ENCODE measurements around the gene GOLGA8Q.
"Not testable (repeated sequence)": the region's sequence is repeated elsewhere in the genome, so short reads cannot be mapped to it uniquely, and the experiment has no call there.

The GOLGA8Q gene

GRCh38 chr15:30551750-30552149 is at the start of gene GOLGA8Q:
Gene GOLGA8Q, plus strand, starts transcription at chr15:30552050. Its CDS starts 28 bp downstream, at chr15:30552078.
- not testable (repeated sequence) for DNase-seq (ENCODE audit: low read depth in 2 of 2)

- not testable (repeated sequence) for DNase-seq (ENCODE audit: low read depth in 2 of 2)
These were observed 48.7 kb upstream of the GOLGA8Q start for GRCh38 chr15:30502904-30503781.

GRCh38 chr15:30504162-30504843 is 47.5 kb upstream of the GOLGA8Q start:
- not testable (repeated sequence) for DNase-seq (ENCODE audit: low read depth in 2 of 2)

GRCh38 chr15:30514545-30514944 is 37.3 kb upstream of the GOLGA8Q start:
- DNase-seq (ENCODE audit: low read depth in 2 of 2) = not testable (repeated sequence)

GRCh38 chr15:30523453-30524243 is 28.2 kb upstream of the GOLGA8Q start:
- DNase-seq (ENCODE audit: low read depth in 2 of 2) = not testable (repeated sequence)

GRCh38 chr15:30525912-30526311 is 25.9 kb upstream of the GOLGA8Q start:
- DNase-seq (ENCODE audit: low read depth in 2 of 2) = not testable (repeated sequence)

- DNase-seq (ENCODE audit: low read depth in 2 of 2) = not testable (repeated sequence)
These were observed 22.8 kb upstream of the GOLGA8Q start for GRCh38 chr15:30529049-30529448.

- not testable (repeated sequence) for DNase-seq (ENCODE audit: low read depth in 2 of 2)
These were observed 15.1 kb downstream of the GOLGA8Q start for GRCh38 chr15:30566949-30567348.

GRCh38 chr15:30573012-30573491 is 21.2 kb downstream of the GOLGA8Q start:
- not testable (repeated sequence) for DNase-seq (ENCODE audit: low read depth in 2 of 2)

GRCh38 chr15:30579394-30579970 is 27.6 kb downstream of the GOLGA8Q start:
- DNase-seq (ENCODE audit: low read depth in 2 of 2) = not testable (repeated sequence)

GRCh38 chr15:30580716-30581115 is 28.9 kb downstream of the GOLGA8Q start:
- not testable (repeated sequence) for DNase-seq (ENCODE audit: low read depth in 2 of 2)

GRCh38 chr15:30598953-30599352 is 47.1 kb downstream of the GOLGA8Q start:
- not testable (repeated sequence) for DNase-seq (ENCODE audit: low read depth in 2 of 2)

- DNase-seq (ENCODE audit: low read depth in 2 of 2) = not testable (repeated sequence)
These were observed 51.9 kb downstream of the GOLGA8Q start, which contains the start of gene GOLGA8H for GRCh38 chr15:30603796-30604195. Gene GOLGA8H, plus strand, starts transcription at chr15:30604028. Its CDS starts 98 bp downstream, at chr15:30604126.

Data from stimulated activated CD8-positive, alpha-beta memory T cell treated with anti-CD3 and anti-CD28 coated beads, Interleukin-15, amount 100 ng/mL, for 48 hours (primary cell).